22Rv1 (cell line): Measurements from ENCODE around the gene XAGE3.

Experiments
- H3K27ac ChIP-seq: fragments of 450-650 bp; 2 replicates; pipeline ENCODE4 v1.5.1; 2017
- ZFX ChIP-seq: fragments of 450-650 bp; IDR thresholded peaks from 2 replicates; pipeline ENCODE4 v1.6.1; 2017; ENCODE audit warnings: antibody characterized with exemption, borderline replicate concordance
- TF ChIP-seq, protein P1 (sequence below): fragments of 450-650 bp; IDR thresholded peaks from 2 replicates; pipeline ENCODE4 v1.5.1; 2017; ENCODE audit warnings: mild to moderate bottlenecking

XAGE3 gene

DNA sequence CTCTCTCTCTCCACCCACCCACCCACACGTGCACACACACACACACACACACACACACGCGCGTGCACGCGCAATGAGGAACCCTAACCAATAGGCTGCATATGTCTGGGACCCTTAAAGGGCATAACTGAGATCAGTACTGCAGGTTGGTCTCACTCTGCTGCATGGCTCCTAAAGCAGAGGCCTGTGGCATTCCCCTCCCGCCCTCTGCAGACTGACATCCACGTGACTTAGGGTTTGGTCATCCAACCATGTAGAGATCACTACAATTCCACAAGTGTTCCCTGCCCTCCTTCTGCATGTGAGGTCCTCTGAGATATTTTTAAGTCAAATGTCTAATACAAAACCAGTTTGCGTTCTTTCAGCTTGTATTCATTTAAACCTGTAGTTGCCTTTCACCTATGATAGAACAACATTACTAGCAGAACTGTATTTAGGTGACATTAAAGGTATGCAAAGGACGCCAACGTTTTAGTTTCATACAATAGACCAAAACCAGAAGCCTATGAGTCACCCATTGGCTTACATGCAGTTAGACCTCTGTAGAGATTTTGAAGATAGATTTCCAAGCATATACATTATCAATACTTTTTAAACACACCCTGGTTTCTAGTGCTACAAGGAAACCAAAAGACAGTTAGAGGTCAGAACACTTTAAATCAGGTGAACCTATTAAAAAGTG, 46.7 kb downstream of the XAGE3 start:
- no peak overlapping the region for H3K27ac ChIP-seq
- TF ChIP-seq, protein P1, sequence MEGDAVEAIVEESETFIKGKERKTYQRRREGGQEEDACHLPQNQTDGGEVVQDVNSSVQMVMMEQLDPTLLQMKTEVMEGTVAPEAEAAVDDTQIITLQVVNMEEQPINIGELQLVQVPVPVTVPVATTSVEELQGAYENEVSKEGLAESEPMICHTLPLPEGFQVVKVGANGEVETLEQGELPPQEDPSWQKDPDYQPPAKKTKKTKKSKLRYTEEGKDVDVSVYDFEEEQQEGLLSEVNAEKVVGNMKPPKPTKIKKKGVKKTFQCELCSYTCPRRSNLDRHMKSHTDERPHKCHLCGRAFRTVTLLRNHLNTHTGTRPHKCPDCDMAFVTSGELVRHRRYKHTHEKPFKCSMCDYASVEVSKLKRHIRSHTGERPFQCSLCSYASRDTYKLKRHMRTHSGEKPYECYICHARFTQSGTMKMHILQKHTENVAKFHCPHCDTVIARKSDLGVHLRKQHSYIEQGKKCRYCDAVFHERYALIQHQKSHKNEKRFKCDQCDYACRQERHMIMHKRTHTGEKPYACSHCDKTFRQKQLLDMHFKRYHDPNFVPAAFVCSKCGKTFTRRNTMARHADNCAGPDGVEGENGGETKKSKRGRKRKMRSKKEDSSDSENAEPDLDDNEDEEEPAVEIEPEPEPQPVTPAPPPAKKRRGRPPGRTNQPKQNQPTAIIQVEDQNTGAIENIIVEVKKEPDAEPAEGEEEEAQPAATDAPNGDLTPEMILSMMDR, result no peak
- TF ChIP-seq ZFX, result no peak

DNA sequence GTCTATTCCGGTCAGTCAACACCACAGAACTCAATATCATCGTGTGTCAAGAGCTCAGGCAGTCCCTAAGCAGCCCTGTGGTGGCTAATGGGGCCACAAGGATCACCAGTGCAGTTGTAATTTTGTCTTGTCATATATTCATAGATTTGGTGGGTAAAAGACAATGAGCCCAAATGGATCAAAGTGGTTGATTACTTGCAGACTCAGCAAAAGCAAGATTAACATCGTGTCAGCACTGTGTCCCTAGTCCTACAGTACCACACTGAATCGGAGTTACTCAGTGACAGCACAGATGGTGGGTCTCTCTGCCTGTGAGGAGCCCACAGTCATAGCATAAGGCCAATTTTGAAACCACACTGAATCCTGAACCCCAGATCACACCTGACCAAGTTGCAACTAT, 48.1 kb downstream of the XAGE3 start:
- no peak overlapping the region for H3K27ac ChIP-seq
- TF ChIP-seq ZFX, result no peak
- TF ChIP-seq, protein P1, result no peak
